NCI-H226 (cell line): ENCODE measurements around the gene KIAA0586.

Experiments
- DNase-seq: peaks from one replicate; pipeline ENCODE4 v3.0.0-alpha.2; 2015

The KIAA0586 gene

DNA sequence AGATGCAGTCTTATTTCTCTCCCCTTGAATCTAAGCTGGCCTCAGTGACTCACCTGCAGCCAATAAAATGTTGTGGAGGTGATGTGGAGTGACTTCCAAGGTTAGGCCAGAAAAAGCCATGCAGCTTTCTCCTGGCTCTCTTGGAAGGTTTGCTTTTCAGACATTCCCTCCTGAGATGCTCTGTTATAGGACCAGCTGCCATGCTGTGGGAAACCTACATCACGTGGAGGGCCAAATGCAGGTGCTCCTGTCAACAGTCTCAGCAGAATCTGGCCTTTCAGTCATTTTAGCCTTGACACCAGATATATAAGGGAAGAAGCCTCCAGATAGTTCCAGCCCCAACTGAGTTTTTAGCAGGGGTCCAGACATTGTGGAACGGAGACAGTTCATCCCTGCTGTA, 172.2 kb downstream of the KIAA0586 start:
- no peak for DNase-seq
